ENCODE results near the gene EVC. TPM values are rescaled to one million over a fixed set of nuclear protein-coding genes. Genes with fewer than 3 reads are reported as not detected.

The EVC gene
- total and polyA plus RNA-seq, 2 of the 8 experiments (the other 6 are each of a cell fraction or from before 2014, with no cell fraction given): 2.6 to 9.8 TPM

DNA sequence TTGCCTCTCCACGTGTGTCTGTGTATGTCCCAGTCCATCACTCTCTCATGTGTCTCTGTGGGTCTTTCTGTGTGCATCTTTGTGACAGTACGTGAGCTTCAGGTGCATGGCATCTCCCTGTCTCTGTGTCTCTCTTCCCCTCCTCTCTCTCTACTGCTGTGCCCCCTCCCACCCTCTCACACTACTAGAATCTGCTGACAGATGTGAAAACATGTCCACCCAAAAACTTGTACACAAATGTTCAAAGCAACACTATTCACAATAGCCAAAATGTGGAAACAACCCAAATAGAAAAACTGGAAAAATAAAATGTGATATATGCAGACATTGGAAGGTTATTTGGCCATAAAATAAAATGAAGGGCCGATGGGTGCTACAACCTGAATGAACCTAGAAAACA, 10.0 kb downstream of the EVC start:
- no peaks in the 10 kb centered on the region for H3K79me2 ChIP-seq (ENCODE audit: control insufficient read depth in 1 of 2, insufficient read depth in 2 of 2, low read length in 2 of 2)
- H2BK12ac ChIP-seq (ENCODE audit: low read depth, low read length): no peak overlapping the region
- H3K56ac ChIP-seq (replicated peaks; ENCODE audit: insufficient read length, low read depth, low read length): no peak overlapping the region
- WGBS, 2 experiments (ENCODE audit: extremely low coverage in 1 of 2, insufficient coverage in 1 of 2, insufficient read length in 1 of 2, insufficient replicate concordance in 2 of 2, low coverage in 1 of 2, low lambda C conversion rate in 2 of 2, missing lambda C conversion rate in 1 of 2): 89% methylated on average over 3 of the region's 3 CpGs; no CpG with 5 or more reads in 1 of the 2 experiments
- FAIRE-seq: no peak
- H3K79me1 ChIP-seq (ENCODE audit: low read depth, low read length): no peaks in the 10 kb centered on the region
- no peak for DNase-seq (ENCODE audit: low read depth in 1 of 2, low spot score in 2 of 2)
- no peak overlapping the region for H2AFZ ChIP-seq (ENCODE audit: low read length)
- H3K9me3 ChIP-seq (ENCODE audit: insufficient read depth in 2 of 2, low read depth in 1 of 2, low read length in 1 of 2): no peaks in the 10 kb centered on the region
- no peak overlapping the region for H3K18ac ChIP-seq (ENCODE audit: extremely low read depth, low read length)
- H3K23me2 ChIP-seq (ENCODE audit: low read depth, low read length): no peaks in the 10 kb centered on the region
- H2BK15ac ChIP-seq (ENCODE audit: low read length): no peak overlapping the region
- H2BK5ac ChIP-seq (ENCODE audit: low read depth, low read length): 0 out of 2 replicates have a peak overlapping the region, but pooled peaks have one; percentile 21
- H3K4me2 ChIP-seq (ENCODE audit: insufficient read depth in 1 of 2, low read depth in 2 of 2, low read length in 2 of 2): no peak overlapping the region
- CTCF ChIA-PET (ENCODE audit: partially characterized antibody): interaction anchor here (1.1 kb wide), 1 partner anchor 36 kb away, joined by 3 read pairs; no protein-coding TSS in a partner anchor
- H3K36me3 ChIP-seq (ENCODE audit: control insufficient read depth in 2 of 4, insufficient read depth in 4 of 4, low read length in 3 of 4): peaks cover 0 to 2% (median 0%) of the 10 kb centered on the region in 4 experiments; a peak in 2 of 8 replicates
- H3K23ac ChIP-seq (ENCODE audit: insufficient read length): no peak overlapping the region
- no peak overlapping the region for H4K5ac ChIP-seq (ENCODE audit: insufficient read length, low read depth, low read length)
- H4K20me1 ChIP-seq (replicated peaks in 1 of 2; ENCODE audit: control insufficient read depth in 1 of 2, insufficient read depth in 2 of 2, low read length in 2 of 2): peaks cover 0 to 3% of the 10 kb centered on the region in 2 experiments
- no peak overlapping the region for H3K14ac ChIP-seq (ENCODE audit: insufficient read length)
- no peak overlapping the region for H3K27ac ChIP-seq (ENCODE audit: low read depth, low read length)
- H2BK20ac ChIP-seq (ENCODE audit: low read length): no peak overlapping the region
- H2AK5ac ChIP-seq (ENCODE audit: low read depth, low read length): no peak overlapping the region
- no peak overlapping the region for H3K4me3 ChIP-seq (ENCODE audit: extremely low read depth in 1 of 4, insufficient read depth in 2 of 4, low read depth in 3 of 4, low read length in 4 of 4)
- TF ChIP-seq EZH2 (IDR thresholded peaks at IDR 0.05; ENCODE audit: low read depth, low read length, severe bottlenecking): no peak
- no peak for TF ChIP-seq PHF8 (conservative IDR thresholded peaks at IDR 0.05; ENCODE audit: low read depth, low read length)
- no peak for TF ChIP-seq EGR1 (IDR thresholded peaks at IDR 0.05; ENCODE audit: borderline replicate concordance, low read depth, low read length)
- H2BK120ac ChIP-seq (replicated peaks; ENCODE audit: low read depth, low read length): no peak overlapping the region
- POLR2A ChIA-PET (ENCODE audit: partially characterized antibody): no interaction called here
- no peaks in the 10 kb centered on the region for H3K27me3 ChIP-seq (replicated peaks in 1 of 4; ENCODE audit: control insufficient read depth in 3 of 4, extremely low read depth in 1 of 4, insufficient read depth in 3 of 4, low read length in 3 of 4)
- no peak overlapping the region for H3K4ac ChIP-seq (replicated peaks; ENCODE audit: insufficient read length, low read depth, low read length)
- H3K9ac ChIP-seq (replicated peaks in 1 of 4; ENCODE audit: extremely low read depth in 1 of 4, low read depth in 3 of 4, low read length in 3 of 4): no peak overlapping the region
- H4K8ac ChIP-seq (ENCODE audit: extremely low read depth, insufficient read depth, low read length): no peak overlapping the region
- no peak overlapping the region for H4K91ac ChIP-seq (replicated peaks; ENCODE audit: insufficient read length, low read length)
- peaks cover 0 to 2% (median 0%) of the 10 kb centered on the region in 4 experiments; a peak in 2 of 7 replicates for H3K4me1 ChIP-seq (replicated peaks in 1 of 4; ENCODE audit: control insufficient read depth in 3 of 4, insufficient read depth in 4 of 4, low read length in 3 of 4)

All from H1 (cell line).